H1 (cell line): ENCODE results near the gene ZSWIM4. TPM values are rescaled to one million over a fixed set of nuclear protein-coding genes. Genes with fewer than 3 reads are reported as not detected.

Experiments
- CTCF ChIA-PET: fragments of 300-600 bp; sonication (Branson Sonifier 250); formaldehyde crosslinking; loops from one replicate; lab custom pipeline; 2021; ENCODE audit not compliant: partially characterized antibody; lab: Charles Lee
- POLR2A ChIA-PET: fragments of 300-600 bp; sonication (Branson Sonifier 250); formaldehyde crosslinking; loops from one replicate; lab custom pipeline; 2021; ENCODE audit warnings: inconsistent platforms; ENCODE audit not compliant: partially characterized antibody; lab: Charles Lee
- DNase-seq, 2 experiments: peaks; one replicate each; pipeline versions ENCODE4 v3.0.0 to v3.0.0-alpha.2; 2010 to 2022; ENCODE audit warnings: low spot score in 2 of 2, low read depth in 1 of 2, mixed read lengths in 1 of 2
- FAIRE-seq: peaks from 2 replicates; lab custom pipeline; 2011; peaks lifted over from hg19 to GRCh38; lab: Jason Lieb, UNC
- H2AFZ ChIP-seq: 2 replicates; pipeline ENCODE4 v1.8.1; 2012; ENCODE audit warnings: low read length, inconsistent platforms
- H2AK5ac ChIP-seq: 2 replicates; pipeline ENCODE4 v1.6.1; 2013; ENCODE audit warnings: low read depth, low read length
- H2BK120ac ChIP-seq: replicated peaks from 2 replicates; pipeline ENCODE3; 2013; ENCODE audit warnings: low read depth, low read length, inconsistent platforms
- H2BK12ac ChIP-seq: 2 replicates; pipeline ENCODE4 v1.6.1; 2013; ENCODE audit warnings: low read depth, low read length
- H2BK15ac ChIP-seq: 2 replicates; pipeline ENCODE4 v1.6.1; 2013; ENCODE audit warnings: low read length
- H2BK20ac ChIP-seq: 2 replicates; pipeline ENCODE4 v1.6.1; 2013; ENCODE audit warnings: low read length
- H2BK5ac ChIP-seq: 2 replicates; pipeline ENCODE4 v1.6.1; 2013; ENCODE audit warnings: low read depth, low read length
- H3K14ac ChIP-seq: 2 replicates; pipeline ENCODE4 v1.6.1; 2013; ENCODE audit warnings: inconsistent platforms; ENCODE audit not compliant: insufficient read length
- H3K18ac ChIP-seq: 2 replicates; pipeline ENCODE4 v1.6.1; 2013; ENCODE audit warnings: low read length; ENCODE audit errors: extremely low read depth
- H3K23ac ChIP-seq: 2 replicates; pipeline ENCODE4 v1.6.1; 2013; ENCODE audit warnings: inconsistent platforms; ENCODE audit not compliant: insufficient read length
- H3K23me2 ChIP-seq: 2 replicates; pipeline ENCODE4 v1.6.1; 2013; ENCODE audit warnings: low read depth, low read length
- H3K27ac ChIP-seq: 2 replicates; pipeline ENCODE4 v1.6.1; 2011; ENCODE audit warnings: low read depth, low read length, inconsistent platforms
- H3K27me3 ChIP-seq, 4 experiments: replicated peaks in 1 of 4; 1 replicate in 1 of 4; 2 replicates in 3 of 4; pipeline versions ENCODE4 v1.6.1 to v1.8.1; 2011 to 2013; ENCODE audit warnings: low read length in 3 of 4, mild to moderate bottlenecking in 3 of 4, inconsistent platforms in 2 of 4, mixed read lengths in 2 of 4, moderate library complexity in 1 of 4; ENCODE audit not compliant: control insufficient read depth in 3 of 4, insufficient read depth in 3 of 4; ENCODE audit errors: extremely low read depth in 1 of 4
- H3K36me3 ChIP-seq, 4 experiments: 2 replicates each; pipeline versions ENCODE4 v1.6.1 to v1.8.1; 2011 to 2013; ENCODE audit warnings: mild to moderate bottlenecking in 4 of 4, low read length in 3 of 4, moderate library complexity in 2 of 4, control low read depth in 1 of 4, inconsistent platforms in 1 of 4; ENCODE audit not compliant: insufficient read depth in 4 of 4, control insufficient read depth in 2 of 4
- H3K4ac ChIP-seq: replicated peaks from 2 replicates; pipeline ENCODE3; 2013; ENCODE audit warnings: low read length, low read depth, mixed read lengths, inconsistent platforms; ENCODE audit not compliant: insufficient read length
- H3K4me1 ChIP-seq, 4 experiments: replicated peaks in 1 of 4; 1 replicate in 1 of 4; 2 replicates in 3 of 4; pipeline versions ENCODE4 v1.6.1 to v1.8.1; 2011 to 2013; ENCODE audit warnings: low read length in 3 of 4, inconsistent platforms in 2 of 4, mixed read lengths in 1 of 4; ENCODE audit not compliant: insufficient read depth in 4 of 4, control insufficient read depth in 3 of 4
- H3K4me2 ChIP-seq, 2 experiments: 2 replicates each; pipeline versions ENCODE4 v1.6.1 to v1.8.1; 2011 to 2013; ENCODE audit warnings: low read depth in 2 of 2, low read length in 2 of 2, control low read depth in 1 of 2, inconsistent platforms in 1 of 2, mild to moderate bottlenecking in 1 of 2; ENCODE audit not compliant: insufficient read depth in 1 of 2
- H3K4me3 ChIP-seq, 4 experiments: fragments of 200-600, 300-600 bp in 1 of 4; sonication (generic), shearing (Covaris generic), sonication (Bioruptor Twin) in 1 of 4; 2 replicates each; pipeline versions ENCODE4 v1.5.1 to v1.8.1; 2011 to 2016; ENCODE audit warnings: low read length in 4 of 4, low read depth in 3 of 4, control low read depth in 2 of 4, inconsistent platforms in 2 of 4, mild to moderate bottlenecking in 2 of 4, mixed read lengths in 1 of 4, moderate library complexity in 1 of 4; ENCODE audit not compliant: insufficient read depth in 2 of 4; ENCODE audit errors: extremely low read depth in 1 of 4
- H3K56ac ChIP-seq: replicated peaks from 2 replicates; pipeline ENCODE3; 2013; ENCODE audit warnings: low read depth, mild to moderate bottlenecking, mixed read lengths, low read length, inconsistent platforms; ENCODE audit not compliant: insufficient read length
- H3K79me1 ChIP-seq: 2 replicates; pipeline ENCODE4 v1.6.1; 2013; ENCODE audit warnings: low read depth, low read length, control low read depth
- H3K79me2 ChIP-seq, 2 experiments: 2 replicates each; pipeline versions ENCODE4 v1.6.1 to v1.8.1; 2012 to 2013; ENCODE audit warnings: low read length in 2 of 2, mild to moderate bottlenecking in 2 of 2, inconsistent platforms in 1 of 2; ENCODE audit not compliant: insufficient read depth in 2 of 2, control insufficient read depth in 1 of 2
- H3K9ac ChIP-seq, 4 experiments: replicated peaks in 1 of 4; 1 replicate in 1 of 4; 2 replicates in 3 of 4; pipeline versions ENCODE4 v1.6.1 to v1.8.1; 2011 to 2013; ENCODE audit warnings: low read depth in 3 of 4, low read length in 3 of 4, control low read depth in 2 of 4, mild to moderate bottlenecking in 2 of 4, moderate library complexity in 2 of 4, inconsistent platforms in 1 of 4; ENCODE audit errors: extremely low read depth in 1 of 4
- H3K9me3 ChIP-seq, 2 experiments: 2 replicates each; pipeline versions ENCODE4 v1.6.1 to v1.8.1; 2012 to 2013; ENCODE audit warnings: mild to moderate bottlenecking in 2 of 2, moderate library complexity in 2 of 2, control low read depth in 1 of 2, inconsistent platforms in 1 of 2, low read depth in 1 of 2, low read length in 1 of 2, mixed read lengths in 1 of 2; ENCODE audit not compliant: insufficient read depth in 2 of 2
- H4K20me1 ChIP-seq, 2 experiments: replicated peaks in 1 of 2; 2 replicates each; pipeline versions ENCODE3 to v1.8.1; 2011 to 2013; ENCODE audit warnings: inconsistent platforms in 2 of 2, low read length in 2 of 2, mild to moderate bottlenecking in 1 of 2; ENCODE audit not compliant: insufficient read depth in 2 of 2, control insufficient read depth in 1 of 2
- H4K5ac ChIP-seq: 2 replicates; pipeline ENCODE4 v1.6.1; 2013; ENCODE audit warnings: low read length, low read depth, mixed read lengths, inconsistent platforms; ENCODE audit not compliant: insufficient read length
- H4K8ac ChIP-seq: 2 replicates; pipeline ENCODE4 v1.8.0; 2013; ENCODE audit warnings: mild to moderate bottlenecking, moderate library complexity, low read length, inconsistent platforms; ENCODE audit not compliant: insufficient read depth; ENCODE audit errors: extremely low read depth
- H4K91ac ChIP-seq: replicated peaks from 2 replicates; pipeline ENCODE3; 2013; ENCODE audit warnings: low read length, mixed read lengths, inconsistent platforms; ENCODE audit not compliant: insufficient read length
- CBX8 ChIP-seq: fragments of 300-800, 300-1000 bp; sonication (generic); IDR thresholded peaks from 2 replicates; pipeline ENCODE4 v1.7.1; 2016; ENCODE audit warnings: low read depth, low read length, borderline replicate concordance
- CEBPB ChIP-seq: IDR thresholded peaks from 2 replicates; pipeline ENCODE4 v1.6.1; 2012; ENCODE audit warnings: low read depth, low read length
- CREB1 ChIP-seq: IDR thresholded peaks from 2 replicates; pipeline ENCODE4 v1.6.1; 2012; ENCODE audit warnings: inconsistent platforms
- KDM1A ChIP-seq: fragments of 200-600, 300-600 bp; sonication (generic); IDR thresholded peaks from 2 replicates; pipeline ENCODE4 v1.7.1; 2016; ENCODE audit warnings: mild to moderate bottlenecking, low read length, borderline replicate concordance
- PHF8 ChIP-seq: fragments of 200-600 bp; sonication (generic); conservative IDR thresholded peaks from 2 replicates; pipeline ENCODE4 v1.7.1; 2012; ENCODE audit warnings: low read depth, mild to moderate bottlenecking, inconsistent platforms, low read length, moderate library complexity
- SIN3A ChIP-seq, 2 experiments: IDR thresholded peaks in 1 of 2; conservative IDR thresholded peaks in 1 of 2; 2 replicates each; pipeline ENCODE4 v1.6.1; 2011 to 2012; ENCODE audit warnings: low read length in 2 of 2, improper control_type of control experiment in 1 of 2, low read depth in 1 of 2, mild to moderate bottlenecking in 1 of 2
- WGBS, 2 experiments: shearing (Covaris generic) in 1 of 2; methylation state at CpG; one replicate each; pipeline versions ENCODE4 v1.1.6 to v1.1.7; 2013 to 2015; ENCODE audit warnings: low lambda C conversion rate in 2 of 2, mixed read lengths in 2 of 2, inconsistent platforms in 1 of 2, low coverage in 1 of 2, missing lambda C conversion rate in 1 of 2; ENCODE audit not compliant: insufficient replicate concordance in 2 of 2, insufficient coverage in 1 of 2, insufficient read length in 1 of 2; ENCODE audit errors: extremely low coverage in 1 of 2, missing lambda C conversion rate in 1 of 2; 5-methylcytosine and 5-hydroxymethylcytosine counted together
- polyA plus RNA-seq, 7 experiments: library from polyadenylated mRNA; depleted of rRNA in 3 of 7; stranded (reverse) in 5 of 7; unstranded in 2 of 7; fragments of >200 nt in 5 of 7; fragments of 200-250 nt in 2 of 7; gene quantifications; 1 replicate in 5 of 7; 2 replicates in 1 of 7; 4 replicates in 1 of 7; pipeline versions ENCODE4 v1.2.1 to v1.2.3, GENCODE V29; 2011 to 2013; ENCODE audit warnings: missing spikeins in 2 of 7, mixed read lengths in 2 of 7
- total RNA-seq: library from RNA; stranded (reverse); fragmentation: NEBNext Ultra II Directional; extraction: Animal tissue kit (Norgen Biotek cat#: 25700); gene quantifications from 2 replicates; pipeline ENCODE4 v1.2.1, GENCODE V29; 2021
- TF ChIP-seq, protein P1 (sequence below): IDR thresholded peaks from 2 replicates; pipeline ENCODE4 v1.6.1; 2012; ENCODE audit warnings: inconsistent platforms

The ZSWIM4 gene
- total and polyA plus RNA-seq, 2 of the 8 experiments (the other 6 are each of a cell fraction or from before 2014, with no cell fraction given), result 12.2 to 31.1 TPM

DNA sequence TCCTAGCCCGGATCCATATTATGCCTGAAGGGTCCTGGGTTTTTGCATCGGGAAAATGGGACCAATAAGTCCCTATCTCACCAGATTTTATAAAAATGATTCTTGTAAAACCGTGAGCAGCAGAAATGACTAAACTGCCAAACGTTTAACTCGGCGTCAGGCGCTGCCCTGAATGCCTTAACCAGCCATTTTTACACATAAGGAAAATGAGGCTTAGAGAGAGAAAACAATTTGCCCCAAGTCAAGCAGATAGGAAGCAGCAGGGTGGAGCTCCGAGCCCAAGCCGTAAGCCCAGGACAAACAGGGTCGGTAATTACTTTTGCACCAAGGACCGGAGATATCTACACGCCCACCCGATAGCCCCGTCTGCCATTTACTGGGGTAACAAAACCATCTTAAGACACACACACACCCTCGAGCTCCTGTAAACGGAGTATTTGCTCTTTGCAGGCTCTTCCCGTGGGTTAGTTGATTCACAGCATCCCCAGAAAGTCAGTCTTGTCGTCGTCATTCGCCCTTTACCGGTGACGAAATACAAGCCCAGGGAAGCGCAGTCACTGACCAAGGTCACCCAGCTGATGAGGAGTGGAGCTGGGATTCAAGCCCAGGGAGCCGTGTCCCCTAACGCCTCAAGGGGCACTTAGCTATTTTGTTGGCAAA is 46.9 kb upstream of the ZSWIM4 start:
- TF ChIP-seq CEBPB (no peak), KDM1A (0 out of 2 replicates have a peak, but pooled peaks have one; percentile 7), CREB1 (peak; percentile 67; the same call in 1 of the 2 replicates), PHF8 (peak; percentile 16; the same call in 1 of the 2 replicates), SIN3A (conservative IDR thresholded peaks at IDR 0.05 in 1 of 2, IDR thresholded peaks at IDR 0.05 in 1 of 2; ENCODE audit: low read depth in 1 of 2, low read length in 2 of 2) (0 out of 4 replicates have a peak, but pooled peaks of 1 of the 2 experiments have one; percentile 2), CBX8 (no peak)
- TF ChIP-seq, protein P1, sequence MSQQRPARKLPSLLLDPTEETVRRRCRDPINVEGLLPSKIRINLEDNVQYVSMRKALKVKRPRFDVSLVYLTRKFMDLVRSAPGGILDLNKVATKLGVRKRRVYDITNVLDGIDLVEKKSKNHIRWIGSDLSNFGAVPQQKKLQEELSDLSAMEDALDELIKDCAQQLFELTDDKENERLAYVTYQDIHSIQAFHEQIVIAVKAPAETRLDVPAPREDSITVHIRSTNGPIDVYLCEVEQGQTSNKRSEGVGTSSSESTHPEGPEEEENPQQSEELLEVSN, result no peak
- Histone ChIP-seq H2BK120ac (no peak overlapping the region), H4K5ac (peak overlapping the region; percentile 29), H3K18ac (no peak overlapping the region; the same call in 1 of the 2 replicates), H3K23me2 (peaks cover 6% of the 10 kb centered on the region; the same call in 1 of the 2 replicates), H3K9me3 (no peaks in the 10 kb centered on the region; a peak in 1 of 4 replicates), H3K79me1 (peaks cover 2% of the 10 kb centered on the region; the same call in 1 of the 2 replicates), H2BK12ac (no peak overlapping the region), H3K4me1 (no peaks in the 10 kb centered on the region; a peak in 2 of 7 replicates), H4K8ac (peak overlapping the region; percentile 88; the same call in 1 of the 2 replicates), H2AK5ac (no peak overlapping the region), H3K4ac (peak overlapping the region; percentile 82), H4K20me1 (no peaks in the 10 kb centered on the region), H2BK5ac (no peak overlapping the region), H3K23ac (no peak overlapping the region), H4K91ac (no peak overlapping the region), H3K36me3 (peaks cover 0 to 4% (median 2%) of the 10 kb centered on the region in 4 experiments; a peak in 3 of 8 replicates), H2BK15ac (no peak overlapping the region), H2AFZ (0 out of 2 replicates have a peak overlapping the region, but pooled peaks have one; percentile 13), H3K4me2 (peak overlapping the region; percentile 87 to 99), H3K14ac (no peak overlapping the region), H3K4me3 (peak overlapping the region; percentile 80 to 97 (median 88)), H3K27ac (peak overlapping the region; percentile 44), H2BK20ac (no peak overlapping the region), H3K56ac (peak overlapping the region; percentile 3), H3K9ac (peak overlapping the region; percentile 66 to 71 (median 69)), H3K79me2 (no peaks in the 10 kb centered on the region; a peak in 1 of 4 replicates), H3K27me3 (no peaks in the 10 kb centered on the region)
- no peak for FAIRE-seq
- 10% methylated on average over 25 of the region's 25 CpGs; no CpG with 5 or more reads in 1 of the 2 experiments for WGBS, 2 experiments
- peak in 1 of 2 experiments; percentile 47 for DNase-seq
- ChIA-PET POLR2A (interaction anchor here (0.7 to 2.0 kb wide), 13 partner anchors 10 to 208 kb away, joined by 3 to 10 read pairs (median 3); partner anchors contain the start of gene ZSWIM4), CTCF (interaction anchor here (0.6 to 2.0 kb wide), 6 partner anchors 27 to 286 kb away, joined by 3 to 7 read pairs (median 4); no protein-coding TSS in a partner anchor)
